ENCODE measurements around the gene CCNI2. TPM values are rescaled to one million over a fixed set of nuclear protein-coding genes. Genes with fewer than 3 reads are reported as not detected.

CCNI2 gene, protein sequence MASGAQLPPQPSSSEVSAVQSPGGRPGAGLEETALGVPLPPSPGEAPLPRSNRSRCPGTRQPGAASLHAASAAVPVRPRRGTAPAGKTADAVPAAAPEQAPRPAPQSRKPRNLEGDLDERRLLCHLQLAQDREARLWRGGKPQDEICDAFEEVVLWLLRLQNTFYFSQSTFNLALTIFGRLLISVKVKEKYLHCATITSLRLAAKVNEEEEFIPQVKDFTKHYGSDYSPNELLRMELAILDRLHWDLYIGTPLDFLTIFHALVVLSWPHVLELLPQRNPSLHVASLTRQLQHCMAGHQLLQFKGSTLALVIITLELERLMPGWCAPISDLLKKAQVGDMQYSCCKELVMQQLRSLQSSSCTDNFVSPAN
- polyA plus RNA-seq (ENCODE audit: insufficient read length) = 0.57 TPM

DNA sequence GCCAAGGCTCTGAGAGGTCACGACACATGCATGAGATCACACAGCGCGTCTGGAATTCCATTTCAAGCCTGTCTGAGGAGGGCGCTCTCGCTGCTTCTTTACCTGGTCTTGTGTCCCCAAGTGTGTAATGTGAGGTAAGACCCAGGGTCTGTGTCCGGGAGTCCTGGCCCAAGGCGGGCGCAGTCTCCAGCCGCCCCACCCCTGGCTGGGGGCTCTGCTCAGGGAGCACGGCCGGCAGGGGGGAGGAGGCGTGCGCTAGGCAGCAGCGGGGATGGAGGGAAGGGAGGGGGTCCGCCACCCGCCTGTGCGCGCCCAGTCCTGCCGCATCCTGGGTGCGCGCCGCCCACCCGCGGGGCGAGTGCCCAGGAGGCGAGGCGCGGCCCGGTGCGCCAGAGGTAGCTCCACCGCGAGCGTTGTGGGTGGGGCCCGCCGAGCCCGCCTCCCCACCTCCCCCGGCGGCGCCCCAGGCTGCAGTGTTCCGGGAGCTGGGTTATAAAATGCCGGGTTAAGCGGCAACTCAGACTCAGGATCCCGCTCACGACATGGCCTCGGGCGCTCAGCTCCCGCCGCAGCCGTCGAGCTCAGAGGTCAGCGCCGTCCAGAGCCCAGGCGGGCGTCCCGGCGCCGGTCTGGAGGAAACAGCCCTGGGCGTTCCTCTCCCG, at the start of gene CCNI2:
Gene CCNI2 (plus strand): TSS at position 473 of the 662 bp plus-strand sequence. CDS start 70 bp downstream, at position 543.
- no peak for DNase-seq

DNA sequence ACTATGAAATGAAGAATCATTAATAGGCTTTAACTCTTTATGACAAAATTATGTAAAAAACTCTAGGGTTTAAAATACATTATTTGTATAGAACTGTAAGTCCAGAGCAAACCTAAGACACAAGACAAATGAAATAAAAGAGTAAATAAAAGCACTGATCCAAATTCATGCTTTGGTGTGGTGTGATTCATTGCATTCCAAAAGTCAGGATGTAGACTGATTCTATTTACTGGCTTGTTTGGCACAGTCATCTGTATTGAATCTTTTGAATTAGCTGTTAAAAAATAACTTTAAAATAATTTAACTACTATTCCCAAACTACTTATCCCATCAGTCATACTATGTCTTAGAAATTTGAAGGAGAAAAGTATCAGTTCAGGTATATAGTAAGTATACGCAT, 42.4 kb upstream of the CCNI2 start:
- DNase-seq = no peak

DNA sequence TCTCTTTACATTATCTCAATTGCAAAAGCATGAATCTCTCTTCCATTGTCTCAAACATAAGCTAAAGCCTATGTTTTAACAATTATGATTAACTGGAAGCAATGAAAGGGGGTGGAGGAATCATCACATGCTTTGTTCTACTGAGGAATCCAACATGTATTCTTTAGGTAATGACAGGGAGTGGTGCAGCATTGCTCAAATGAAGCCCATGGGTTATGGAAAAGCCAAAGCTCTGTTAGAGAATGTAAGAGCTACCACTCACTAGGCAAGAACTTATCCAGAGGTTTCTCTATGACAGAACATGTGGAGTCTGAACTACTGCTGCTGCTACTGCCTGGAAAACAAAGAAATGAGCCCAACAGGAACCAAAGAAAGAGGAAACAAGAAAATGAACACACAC, 38.6 kb upstream of the CCNI2 start:
- DNase-seq = no peak

DNA sequence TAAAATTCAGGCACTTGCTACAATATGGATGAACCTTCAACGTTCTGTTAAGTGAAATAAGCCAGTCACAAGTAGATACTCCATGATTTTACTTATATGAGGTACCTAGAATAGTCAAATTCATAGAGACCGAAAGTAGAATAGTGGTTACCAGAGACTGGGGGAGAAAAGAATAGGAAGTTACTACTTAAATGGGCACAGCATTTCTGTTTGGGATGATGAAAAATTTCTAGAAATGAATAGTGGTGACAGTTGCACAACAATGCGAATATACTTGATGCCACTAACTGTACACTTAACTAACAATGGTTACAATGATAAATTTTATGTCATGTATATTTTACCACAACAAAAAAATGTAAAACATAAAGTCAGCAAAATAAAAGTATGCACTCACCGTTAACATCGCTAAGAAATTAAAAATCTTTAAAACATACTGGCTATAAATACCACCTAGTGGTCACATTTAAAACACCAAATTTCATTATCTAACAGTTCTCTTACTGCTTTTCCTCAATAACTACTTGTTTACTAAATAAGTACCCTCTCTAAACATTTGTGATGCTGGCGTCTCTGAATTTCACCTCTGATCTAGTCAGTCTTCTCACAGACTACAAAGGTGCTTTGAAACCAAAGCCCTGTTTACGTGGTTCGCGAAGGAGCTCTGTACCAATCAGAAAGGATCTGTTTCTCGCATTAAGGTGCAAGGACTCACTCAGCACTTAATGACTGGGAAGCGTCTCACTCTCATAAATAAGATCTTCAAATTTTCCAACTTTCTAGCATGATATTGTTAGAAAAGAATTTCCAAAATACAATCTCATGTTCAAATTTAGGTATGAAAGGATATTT, 32.5 kb upstream of the CCNI2 start:
- no peak for DNase-seq

DNA sequence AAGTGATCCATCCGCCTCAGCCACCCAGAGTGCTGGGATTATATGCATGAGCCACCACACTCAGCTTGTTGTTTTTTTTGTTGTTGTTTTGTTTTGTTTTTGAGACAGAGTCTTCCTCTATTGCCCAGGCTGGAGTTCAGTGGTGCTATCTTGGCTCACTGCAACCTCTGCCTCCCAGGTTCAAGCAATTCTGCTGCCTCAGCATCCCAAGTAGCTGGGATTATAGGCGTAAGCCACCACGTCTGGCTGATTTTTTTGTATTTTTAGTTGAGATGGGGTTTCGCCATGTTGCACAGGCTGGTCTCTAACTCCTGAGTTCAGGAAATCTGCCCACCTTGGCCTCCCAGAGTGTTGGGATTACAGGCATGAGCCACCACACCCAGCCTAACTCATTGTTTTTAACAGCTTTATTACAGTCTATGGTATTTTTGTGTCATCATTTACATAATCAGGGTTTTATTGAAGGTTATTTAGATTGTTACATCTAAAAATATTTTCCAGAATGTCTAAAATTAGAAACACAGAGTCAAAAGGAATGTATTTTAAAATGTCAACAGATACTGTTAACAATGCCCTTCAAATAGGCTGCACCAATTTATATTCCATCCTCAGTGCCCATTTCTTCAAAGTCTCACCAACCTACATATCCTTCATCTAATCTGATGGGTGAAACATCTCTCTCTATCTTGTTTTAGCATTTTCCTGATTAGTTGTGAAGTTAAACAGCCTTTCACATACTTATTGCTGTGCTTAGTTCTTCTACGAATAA, 28.5 kb upstream of the CCNI2 start:
- no peak for DNase-seq

DNA sequence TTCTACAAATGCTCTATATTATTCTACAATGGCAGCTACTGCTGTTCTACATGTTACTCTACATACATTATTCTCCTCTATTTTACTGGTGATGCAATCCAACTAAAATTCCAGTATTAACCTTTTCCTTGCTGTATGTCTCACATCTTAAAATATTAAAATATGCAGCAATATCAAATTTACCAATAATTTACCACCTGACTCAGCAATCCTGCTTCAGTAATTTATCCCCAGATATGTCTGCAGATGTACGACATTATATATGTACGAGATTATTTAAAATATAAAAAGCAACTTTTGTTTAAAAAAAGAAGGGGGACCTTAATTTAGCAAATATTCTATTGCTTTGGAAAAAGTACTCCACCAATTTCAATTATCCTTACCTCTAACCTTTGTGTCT, 21.5 kb upstream of the CCNI2 start:
- DNase-seq = no peak

DNA sequence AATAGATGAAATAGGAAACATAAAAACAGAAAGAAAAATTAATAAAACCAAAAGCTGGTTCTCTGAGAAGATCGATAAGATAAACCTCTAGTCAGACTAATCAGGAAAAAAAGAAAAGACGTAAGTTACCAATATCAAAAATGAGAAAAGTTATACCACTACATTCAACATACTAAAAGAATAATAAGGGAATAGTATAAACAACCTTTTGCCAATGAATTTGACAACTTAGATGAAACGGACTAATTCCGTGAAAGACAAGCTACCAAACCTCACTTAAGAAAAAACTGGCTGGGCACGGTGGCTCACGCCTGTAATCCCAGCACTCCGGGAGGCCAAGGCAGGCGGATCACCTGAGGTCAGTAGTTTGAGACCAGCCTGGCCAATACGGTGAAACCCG, 17.3 kb upstream of the CCNI2 start:
- no peak for DNase-seq

DNA sequence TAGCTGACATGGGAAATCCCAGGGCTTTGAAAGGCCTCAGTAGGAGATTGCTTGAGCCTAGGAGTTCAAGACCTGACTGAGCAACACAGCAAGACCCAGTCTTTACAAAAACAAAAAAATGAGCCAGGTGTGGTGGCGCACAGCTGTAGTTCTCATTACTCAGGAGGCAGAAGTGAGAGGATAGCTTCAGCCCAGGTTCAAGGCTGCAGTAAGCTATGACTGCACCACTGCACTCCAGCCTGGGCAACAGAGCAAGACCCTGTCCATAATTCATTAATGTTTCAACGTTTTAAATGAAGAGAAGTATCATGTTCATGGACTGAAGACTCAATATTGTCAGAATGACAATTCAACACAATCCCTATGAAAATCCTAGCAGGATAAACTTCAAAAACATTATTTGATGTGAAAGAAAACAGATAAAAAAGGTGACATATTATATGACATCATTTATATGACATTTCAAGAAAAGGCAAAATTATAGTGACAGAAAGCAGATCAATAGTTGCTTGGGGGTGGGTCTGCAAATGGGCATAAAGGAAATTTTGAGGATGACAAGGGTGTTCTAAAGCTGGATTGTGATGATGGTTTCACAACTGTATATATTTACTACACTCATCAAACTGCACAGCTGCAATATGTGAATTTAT, 13.6 kb upstream of the CCNI2 start:
- DNase-seq = no peak

DNA sequence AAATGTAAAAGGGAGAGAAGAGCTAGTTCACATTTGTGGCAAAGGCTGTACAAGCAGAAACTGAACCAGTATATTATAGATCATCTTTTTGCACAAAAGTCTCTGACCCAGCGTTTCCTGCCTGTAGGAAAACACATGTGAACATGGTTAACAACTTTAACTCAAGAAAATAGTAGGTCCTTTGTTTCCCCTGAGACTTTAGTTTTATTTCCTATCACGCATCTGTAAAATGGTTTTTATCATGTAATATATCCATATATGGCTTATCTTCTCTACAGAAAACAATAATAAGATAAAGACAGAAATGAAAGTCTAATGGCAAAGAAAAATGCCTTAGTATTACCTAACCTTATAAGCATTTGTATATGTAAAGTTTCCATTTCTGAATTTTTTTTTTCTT, 12.5 kb upstream of the CCNI2 start:
- DNase-seq = no peak

DNA sequence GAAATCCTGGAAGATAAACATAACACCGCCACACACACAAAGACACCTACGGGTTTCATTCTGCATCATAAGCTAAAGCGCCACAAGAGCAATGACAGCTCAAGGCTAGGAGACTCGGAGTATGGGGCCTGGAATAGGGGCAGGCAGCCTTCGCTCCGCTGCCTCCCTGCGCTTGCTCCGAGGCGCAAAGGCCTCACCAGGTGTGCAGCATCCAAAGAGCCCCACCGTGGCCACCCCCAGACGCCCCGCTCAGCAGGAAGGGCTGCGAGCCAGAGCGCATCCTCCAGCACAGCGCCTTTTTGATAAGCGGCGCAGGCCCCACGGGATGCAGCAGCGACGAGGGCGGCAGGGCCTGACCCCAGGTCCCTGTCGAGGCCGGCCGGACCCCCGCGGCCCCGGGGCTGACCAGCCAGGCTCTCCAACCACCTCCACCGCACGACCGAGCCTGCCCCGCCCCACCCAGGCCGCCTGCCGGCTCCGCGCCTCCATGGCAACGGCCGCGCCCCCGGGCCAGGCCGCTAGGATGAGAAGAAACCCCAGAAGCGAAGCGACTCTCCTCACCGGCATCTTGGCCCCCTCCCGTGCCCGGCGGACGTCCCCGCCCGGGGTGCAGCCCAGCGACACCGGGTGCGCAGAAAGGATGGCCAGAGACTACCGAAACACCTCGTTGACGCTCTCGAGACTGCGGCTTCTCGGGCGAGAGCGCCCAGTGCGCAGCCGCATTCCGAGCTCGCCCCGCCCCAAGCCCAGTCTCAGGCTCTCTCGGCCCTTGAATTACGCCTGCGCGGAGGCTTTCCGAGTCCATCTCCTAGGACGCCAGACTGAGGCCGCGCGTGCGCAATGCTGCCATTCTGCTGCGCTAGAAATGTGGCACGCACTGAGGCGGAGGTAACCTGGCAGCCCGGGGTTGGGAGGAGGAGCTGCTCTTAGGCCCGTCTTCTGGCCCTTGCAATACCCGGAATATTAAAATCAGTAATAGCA, 10.1 kb upstream of the CCNI2 start, which contains the start of gene KIF3A:
Gene KIF3A (minus strand): TSS at position 694 of the 981 bp plus-strand sequence. CDS start 127 bp downstream, at position 567.
- peak; percentile 93 for DNase-seq

DNA sequence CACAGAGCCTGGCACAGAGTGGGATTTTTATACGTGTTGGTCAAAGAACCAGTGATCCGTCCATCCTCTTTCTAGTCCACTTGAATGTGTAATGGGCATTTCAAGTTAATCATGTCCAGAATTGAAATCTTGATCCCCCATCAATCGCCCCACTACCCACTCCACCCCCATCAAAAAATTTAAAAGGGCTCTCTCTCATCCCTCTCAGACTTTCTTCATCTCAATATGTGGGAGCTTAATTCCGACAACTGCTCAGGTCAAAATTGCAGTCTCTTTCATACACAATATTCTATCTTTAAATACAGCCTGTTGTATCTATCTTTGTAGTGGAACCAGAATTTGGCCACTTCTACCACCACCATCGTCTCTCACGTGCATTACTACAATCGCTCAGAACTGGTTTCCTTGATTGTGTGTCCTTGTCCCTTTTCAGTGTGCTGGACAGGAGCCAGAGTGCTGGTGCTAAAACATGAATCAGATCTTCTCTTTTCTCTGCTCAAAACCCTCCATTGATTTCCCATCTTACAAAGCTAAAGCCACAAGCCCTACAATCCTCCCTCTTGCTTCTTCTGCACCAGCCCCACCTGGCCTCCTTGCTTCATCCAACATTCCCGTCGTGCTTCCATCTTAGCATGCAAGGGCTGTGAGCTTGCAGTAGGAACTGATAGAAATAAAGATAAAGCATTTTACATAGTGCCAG, 9.1 kb upstream of the CCNI2 start:
- DNase-seq = no peak

DNA sequence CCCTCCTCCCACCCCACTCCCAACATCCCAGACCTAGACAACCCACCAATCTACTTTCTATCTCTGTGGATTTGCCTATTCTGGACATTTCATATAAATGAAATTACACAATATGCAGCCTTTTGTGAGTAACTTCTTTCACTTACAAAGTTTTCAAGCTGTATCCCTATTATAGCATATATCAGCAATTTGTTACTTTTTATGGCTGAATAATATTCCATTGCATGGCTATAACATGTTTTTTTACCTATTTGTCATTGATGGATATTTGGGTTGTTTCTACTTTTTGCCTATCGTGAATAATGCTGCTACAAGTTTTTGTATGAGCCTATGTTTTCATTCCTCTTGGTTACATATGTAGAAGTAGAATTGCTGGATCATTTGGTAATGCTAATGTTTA, 8.0 kb upstream of the CCNI2 start:
- DNase-seq = no peak

DNA sequence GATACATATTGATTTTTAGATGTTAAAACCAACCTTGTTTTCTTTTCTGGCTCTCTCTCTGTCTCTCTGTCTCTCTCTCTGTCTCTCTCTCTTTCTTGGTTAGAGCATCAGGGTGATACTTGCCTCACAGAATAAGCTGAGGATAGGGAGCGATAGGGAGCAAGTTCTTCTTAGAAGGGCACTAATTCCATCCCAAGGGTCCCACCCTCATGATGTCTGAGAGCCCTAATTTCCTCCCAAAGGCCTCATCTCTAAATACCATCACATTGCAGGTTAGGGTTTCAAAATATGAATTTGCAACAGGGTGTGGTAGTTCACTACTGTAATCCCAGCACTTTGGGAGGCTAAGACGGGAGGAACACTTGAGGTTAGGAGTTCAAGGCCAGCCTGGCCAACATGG, 5.1 kb upstream of the CCNI2 start:
- DNase-seq = no peak

DNA sequence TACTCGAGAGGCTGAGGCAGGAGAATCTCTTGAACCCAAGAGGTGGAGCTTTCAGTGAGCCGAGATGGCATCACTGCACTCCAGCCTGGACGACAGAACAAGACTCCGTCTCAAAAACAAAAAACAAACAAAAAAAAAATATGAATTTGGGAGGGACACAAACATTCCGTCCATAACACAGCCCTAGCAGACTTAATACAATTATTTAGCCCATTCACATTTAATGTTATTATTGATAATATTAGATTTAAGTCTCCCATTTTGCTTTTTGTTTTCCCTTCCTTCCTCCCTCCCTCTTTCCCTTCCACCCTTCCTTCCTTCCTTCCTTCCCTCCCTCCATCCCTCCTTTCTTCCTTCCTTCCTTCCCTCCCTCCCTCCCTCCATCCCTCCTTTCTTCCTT, 4.6 kb upstream of the CCNI2 start:
- no peak for DNase-seq

DNA sequence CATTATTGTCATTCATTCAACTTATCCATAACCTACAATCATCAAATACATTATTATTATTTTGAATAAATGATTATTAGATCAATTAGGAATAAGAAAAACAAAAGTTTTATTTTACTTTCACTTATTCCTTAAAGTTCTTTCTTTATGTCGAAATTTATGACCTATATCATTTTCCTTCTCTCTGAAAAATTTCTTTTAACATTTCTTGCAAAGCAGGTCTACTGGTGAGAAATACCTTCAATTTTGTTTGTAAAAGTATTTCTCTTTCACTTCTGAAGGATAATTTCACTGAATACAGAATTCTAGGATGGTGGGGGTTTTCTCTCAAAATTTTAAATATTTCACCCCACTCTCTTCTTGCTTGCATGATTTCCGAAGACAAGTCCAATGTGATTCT, 2.6 kb upstream of the CCNI2 start:
- DNase-seq = no peak

DNA sequence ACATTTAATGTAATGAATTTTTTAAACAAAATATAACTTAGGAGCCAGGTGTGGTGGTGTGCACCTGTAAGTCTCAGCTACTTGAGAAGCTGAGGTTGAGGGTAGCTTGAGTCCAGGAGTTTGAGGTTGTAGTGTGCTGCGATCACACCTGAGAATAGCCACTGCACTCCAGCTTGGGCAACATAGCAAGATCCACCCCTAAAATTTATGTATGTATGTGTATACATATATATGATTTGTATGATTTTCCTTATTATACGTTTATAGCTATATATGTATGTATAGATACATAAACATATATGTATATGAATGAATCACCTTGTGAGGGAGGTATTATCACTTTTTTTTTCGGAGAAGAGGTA, 653 bp upstream of the CCNI2 start:
- DNase-seq = no peak

DNA sequence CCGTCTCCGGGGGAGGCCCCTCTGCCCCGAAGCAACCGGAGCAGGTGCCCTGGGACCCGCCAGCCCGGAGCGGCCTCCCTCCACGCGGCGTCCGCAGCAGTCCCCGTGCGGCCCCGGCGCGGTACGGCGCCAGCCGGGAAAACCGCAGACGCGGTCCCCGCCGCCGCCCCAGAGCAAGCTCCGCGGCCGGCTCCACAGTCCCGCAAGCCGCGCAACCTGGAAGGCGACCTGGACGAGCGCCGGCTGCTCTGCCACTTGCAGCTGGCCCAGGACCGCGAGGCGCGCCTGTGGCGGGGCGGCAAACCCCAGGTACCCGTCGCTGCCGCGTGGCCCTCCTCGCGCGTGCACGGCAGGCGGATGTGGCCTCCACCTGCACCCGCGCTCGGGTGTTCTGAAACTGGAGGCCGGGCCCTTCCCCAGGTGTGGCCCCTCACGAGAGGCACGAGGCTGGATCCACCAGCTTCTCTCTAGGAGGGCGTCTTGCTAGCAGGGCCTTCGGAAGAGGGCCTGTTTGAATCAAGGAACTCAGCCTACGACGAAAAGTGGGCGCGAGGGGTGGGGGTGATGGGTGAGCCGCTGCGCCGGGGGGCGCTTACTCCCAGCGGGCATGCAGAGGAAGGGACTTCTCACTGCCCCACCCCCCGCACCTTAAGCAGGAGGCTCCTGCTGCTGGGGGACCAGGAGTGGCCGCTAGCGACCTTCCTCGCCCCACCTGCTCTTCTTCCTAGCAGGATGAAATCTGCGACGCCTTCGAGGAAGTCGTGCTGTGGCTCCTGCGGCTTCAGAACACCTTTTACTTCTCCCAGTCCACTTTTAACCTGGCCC, 602 bp downstream of the CCNI2 start:
- DNase-seq = no peak

DNA sequence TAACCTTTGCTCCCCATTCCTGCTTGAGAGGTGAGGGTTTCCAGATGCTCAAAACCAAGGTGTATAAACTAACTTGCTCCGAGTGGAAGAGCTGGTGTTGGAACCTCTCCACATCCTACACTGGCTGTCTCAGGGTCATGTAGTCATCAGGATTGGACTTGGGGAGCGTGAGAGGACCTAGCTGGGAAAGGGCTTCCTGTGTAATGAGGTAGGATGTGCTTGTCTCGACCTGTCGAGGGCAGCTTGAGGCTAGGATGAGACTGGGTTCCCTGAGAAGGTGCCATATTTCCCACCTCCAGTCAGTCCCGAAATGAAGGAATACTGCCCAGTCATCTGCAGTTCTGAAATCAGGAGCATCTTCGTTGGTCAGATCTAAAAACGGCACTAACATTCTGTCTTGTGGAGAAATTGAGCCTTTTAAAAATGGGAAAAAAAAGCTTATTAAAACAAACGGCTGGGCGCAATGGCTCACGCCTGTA, 1.3 kb downstream of the CCNI2 start:
- no peak for DNase-seq

DNA sequence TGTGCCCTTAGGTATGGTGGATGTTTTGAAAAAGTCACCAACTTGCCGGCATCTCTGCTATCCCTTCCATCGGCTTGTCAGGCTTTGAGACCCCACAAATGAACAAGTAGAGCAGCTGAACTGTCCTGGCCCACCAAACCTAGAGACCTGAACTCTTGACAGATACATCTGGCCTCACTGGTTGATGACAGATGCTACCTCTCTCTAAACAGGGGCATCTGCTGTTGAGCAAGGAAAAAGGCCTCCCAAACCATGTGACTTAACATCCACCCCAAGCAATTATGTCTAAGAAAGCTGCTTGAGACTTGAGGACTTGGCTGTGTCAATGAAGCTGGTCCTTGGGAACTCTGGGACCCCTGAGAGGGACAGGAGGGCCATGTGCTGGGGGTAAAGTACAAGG, 2.3 kb downstream of the CCNI2 start:
- DNase-seq = no peak
